HepG2 (cell line): ENCODE data around the gene PRR5L. TPM values are rescaled to one million over a fixed set of nuclear protein-coding genes. Genes with fewer than 3 reads are reported as not detected.

ENCODE experiments used
- ATAC-seq: fragments of 200-7000 bp; cut with Tn5 transposase; 3 replicates; pipeline ENCODE4 v1.9.1; 2020; ENCODE audit warnings: mild to moderate bottlenecking, moderate library complexity
- BruUV-seq: library from RNA; stranded (reverse); fragments of 400-500 nt; replicated peaks from 2 replicates; lab custom pipeline; 2021; lab: Mats Ljungman, UMichigan
- CTCF ChIA-PET: fragments of 300-600 bp; formaldehyde crosslinking; extraction: SDS; loops from one replicate; lab custom pipeline; 2021; ENCODE audit warnings: low total read pairs, inconsistent platforms, low intra/inter-chr PET ratio; lab: Yijun Ruan, JAX
- POLR2A ChIA-PET: fragments of 350-600 bp; sonication (Branson Sonifier 250); formaldehyde crosslinking; loops from one replicate; lab custom pipeline; 2020; ENCODE audit warnings: antibody characterized with exemption, inconsistent platforms; lab: Yijun Ruan, JAX
- DNase-seq: peaks from one replicate; pipeline ENCODE4 v3.0.0-alpha.2; 2015; ENCODE audit warnings: low spot score
- FAIRE-seq: peaks from 3 replicates; lab custom pipeline; 2011; peaks lifted over from hg19 to GRCh38; lab: Jason Lieb, UNC
- H2AFZ ChIP-seq: one replicate; pipeline ENCODE4 v1.6.1; 2011; ENCODE audit warnings: low read length, inconsistent platforms
- H3K27ac ChIP-seq: fragments of 300-600 bp; 3 replicates; pipeline ENCODE4 v1.8.0; 2011; ENCODE audit warnings: mixed run types, mild to moderate bottlenecking, mixed read lengths, low read length, inconsistent platforms; ENCODE audit not compliant: insufficient read depth; ENCODE audit errors: extremely low read length
- H3K27me3 ChIP-seq, 2 experiments: fragments of 200-600 bp in 1 of 2; 2 replicates in 1 of 2; 3 replicates in 1 of 2; pipeline versions ENCODE4 v1.6.0 to v1.8.0; 2011; ENCODE audit warnings: low read length in 2 of 2, mild to moderate bottlenecking in 2 of 2, moderate library complexity in 2 of 2, inconsistent platforms in 1 of 2; ENCODE audit not compliant: insufficient read depth in 2 of 2, control insufficient read depth in 1 of 2
- H3K36me3 ChIP-seq, 2 experiments: fragments of 200-600 bp in 1 of 2; replicated peaks in 1 of 2; 2 replicates in 1 of 2; 3 replicates in 1 of 2; pipeline versions ENCODE4 v1.5.1 to v1.8.0; 2011; ENCODE audit warnings: low read length in 2 of 2, inconsistent platforms in 1 of 2; ENCODE audit not compliant: insufficient read depth in 2 of 2, control insufficient read depth in 1 of 2
- H3K4me1 ChIP-seq: 2 replicates; pipeline ENCODE4 v1.5.1; 2012; ENCODE audit warnings: low read length, inconsistent platforms; ENCODE audit not compliant: insufficient read depth
- H3K4me2 ChIP-seq: 2 replicates; pipeline ENCODE4 v1.6.0; 2011; ENCODE audit warnings: low read depth, low read length, inconsistent platforms
- H3K4me3 ChIP-seq, 3 experiments: fragments of 200-600 bp in 1 of 3; sonication (generic), shearing (Covaris generic) in 1 of 3; replicated peaks in 1 of 3; 2 replicates each; pipeline ENCODE4 v1.5.1; 2011 to 2016; ENCODE audit warnings: low read length in 3 of 3, inconsistent platforms in 2 of 3, low read depth in 2 of 3, mild to moderate bottlenecking in 2 of 3, control low read depth in 1 of 3, mixed read lengths in 1 of 3; ENCODE audit not compliant: insufficient read depth in 1 of 3
- H3K79me2 ChIP-seq: one replicate; pipeline ENCODE4 v1.6.1; 2011; ENCODE audit warnings: low read length, inconsistent platforms; ENCODE audit not compliant: insufficient read depth
- H3K9ac ChIP-seq: 2 replicates; pipeline ENCODE4 v1.6.0; 2011; ENCODE audit warnings: mild to moderate bottlenecking, low read depth, low read length, inconsistent platforms; ENCODE audit not compliant: insufficient read depth
- H3K9me3 ChIP-seq: 2 replicates; pipeline ENCODE4 v1.5.1; 2012; ENCODE audit warnings: mild to moderate bottlenecking, low read length
- H4K20me1 ChIP-seq: 2 replicates; pipeline ENCODE4 v1.6.0; 2011; ENCODE audit warnings: inconsistent platforms, mild to moderate bottlenecking, low read length, moderate library complexity; ENCODE audit not compliant: insufficient read depth
- ZFAT ChIP-seq: sonication (generic); formaldehyde crosslinking; conservative IDR thresholded peaks from 2 replicates; pipeline ENCODE4 v1.8.1; 2023; ENCODE audit warnings: missing genetic modification reagents, inconsistent platforms
- ZNF782 ChIP-seq: sonication (generic); formaldehyde crosslinking; IDR thresholded peaks from 2 replicates; pipeline ENCODE4 v1.4.0; 2020; ENCODE audit warnings: missing genetic modification reagents, mild to moderate bottlenecking, borderline replicate concordance
- ZNF879 ChIP-seq: sonication (generic); formaldehyde crosslinking; IDR thresholded peaks from 2 replicates; pipeline ENCODE4 v1.8.1; 2023; ENCODE audit warnings: missing genetic modification reagents
- WGBS: methylation state at CpG from one replicate; pipeline ENCODE4 v1.1.6; 2017; ENCODE audit warnings: low lambda C conversion rate; 5-methylcytosine and 5-hydroxymethylcytosine counted together
- in situ Hi-C: cut with HindIII; loops from 2 replicates; pipeline ENCODE4 v1.10.0; 2017; ENCODE audit warnings: low pct_unique_long_range_greater_than_20kb; ENCODE audit not compliant: extremely low pct_ligation_motif_present
- intact Hi-C: fragments of 100-400 bp; cut with micrococcal nuclease; formaldehyde crosslinking; loops from one replicate; pipeline ENCODE4 v1.10.0; 2022; ENCODE audit not compliant: unreplicated experiment
- polyA plus RNA-seq, 8 experiments: library from polyadenylated mRNA; depleted of rRNA in 3 of 8; stranded (reverse) in 7 of 8; unstranded in 1 of 8; fragments of >200 nt; fragmentation: Illumina TruSeq in 4 of 8; extraction: Trizol in 4 of 8; gene quantifications; 2 replicates each; pipeline versions ENCODE4 v1.2.1 to v1.2.3, GENCODE V29; 2011 to 2016; ENCODE audit warnings: low read depth in 4 of 8, missing spikeins in 1 of 8, mixed read lengths in 1 of 8; ENCODE audit not compliant: insufficient read depth in 1 of 8
- total RNA-seq, 5 experiments: library from RNA; depleted of rRNA; stranded (reverse); fragments of >200 nt; fragmentation: Illumina TruSeq; extraction: Trizol; gene quantifications; 2 replicates each; pipeline ENCODE4 v1.2.3, GENCODE V29; 2016; ENCODE audit warnings: low read depth in 1 of 5
- TF ChIP-seq, protein P1 (sequence below): sonication (generic); formaldehyde crosslinking; IDR thresholded peaks from 2 replicates; pipeline ENCODE4 v1.5.0; 2020; ENCODE audit warnings: missing genetic modification reagents
- TF ChIP-seq, protein P2 (sequence below): sonication (generic); formaldehyde crosslinking; IDR thresholded peaks from 2 replicates; pipeline ENCODE4 v1.4.0; 2020; ENCODE audit warnings: mild to moderate bottlenecking, missing genetic modification reagents
- TF ChIP-seq, protein P3 (sequence below): sonication (generic); formaldehyde crosslinking; IDR thresholded peaks from 2 replicates; pipeline ENCODE4 v1.9.0; 2022; ENCODE audit warnings: low read depth, missing genetic modification reagents

Gene PRR5L
- total and polyA plus RNA-seq, 2 of the 13 experiments (the other 11 are each of a cell fraction or from before 2014, with no cell fraction given), result 0.16 TPM; not detected in 1

DNA sequence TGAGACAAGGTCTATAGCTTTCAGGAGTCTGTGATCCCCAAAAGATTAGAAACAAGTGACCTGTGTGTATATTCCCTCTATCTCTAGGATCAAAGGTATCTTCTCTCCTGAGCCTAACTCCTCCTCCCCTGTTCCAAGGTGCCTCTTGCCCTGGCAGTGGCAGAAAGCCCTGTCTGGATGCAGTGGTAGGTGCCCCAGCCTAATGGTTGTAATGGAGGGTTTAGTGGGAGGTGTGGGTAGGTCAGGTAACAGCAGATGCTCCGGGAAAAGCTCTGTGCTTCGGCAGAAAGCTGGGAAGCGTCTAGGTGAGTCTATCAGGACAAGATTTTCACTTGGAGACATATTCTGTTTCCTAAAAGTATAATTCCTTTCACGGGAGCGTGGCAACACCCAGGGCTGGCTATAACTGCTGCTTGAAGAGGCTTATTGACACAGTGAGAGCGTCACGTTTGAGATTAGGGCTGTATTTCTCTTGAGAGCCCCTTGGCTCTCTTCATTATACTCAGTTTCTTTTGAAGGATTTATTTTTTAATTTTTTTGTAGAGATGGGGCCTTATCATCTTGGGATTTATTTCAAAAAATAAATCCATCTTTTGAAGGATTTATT, 49.5 kb downstream of the PRR5L start (continued):
- no peak for TF ChIP-seq ZNF782

DNA sequence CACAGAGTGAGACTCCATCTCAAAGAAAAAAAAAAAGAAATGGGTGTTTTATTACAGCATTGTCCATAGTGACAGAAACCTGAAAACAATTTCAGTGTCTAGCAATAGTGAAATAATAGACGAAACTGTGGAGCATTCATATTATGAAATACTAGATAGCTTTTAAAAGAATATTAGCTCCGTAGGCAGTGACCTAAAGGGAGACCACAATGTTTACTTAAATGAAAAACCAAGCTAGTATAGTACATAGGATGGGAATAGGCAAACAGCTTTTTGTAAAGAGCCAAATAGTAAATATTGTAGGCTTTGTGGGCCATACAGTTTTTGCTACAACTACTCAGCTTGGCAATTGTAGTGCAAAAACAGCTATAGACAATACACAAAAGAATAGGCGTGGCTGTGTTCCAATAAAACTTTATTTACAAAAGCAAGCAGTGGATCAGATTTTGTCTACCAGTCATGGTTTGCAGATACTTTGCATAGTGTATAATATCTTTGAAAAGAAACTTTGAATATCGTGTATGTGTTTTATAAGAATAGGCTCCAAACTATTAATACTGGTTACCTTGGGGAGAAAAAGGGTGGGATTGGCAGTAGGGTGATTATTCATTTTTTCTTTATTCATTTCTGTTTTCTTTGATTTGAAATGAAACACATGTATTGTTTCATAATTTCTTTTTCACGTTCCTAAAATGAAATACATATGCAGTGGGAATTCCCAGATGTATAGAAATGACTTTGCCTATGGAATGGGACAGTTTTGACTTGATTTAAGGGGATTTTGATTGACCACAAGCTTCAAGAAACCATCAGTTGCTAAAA, 50.7 kb downstream of the PRR5L start:
- no TSS peak for BruUV-seq
- ChIA-PET CTCF (no interaction called here), POLR2A (no interaction called here)
- H2AFZ ChIP-seq, result no peak overlapping the region
- no peak overlapping the region for H3K9ac ChIP-seq
- no peak overlapping the region for H3K27ac ChIP-seq
- DNase-seq (no peak), FAIRE-seq (no peak), ATAC-seq (no peak)
- peaks cover 0 to 2% of the 10 kb centered on the region in 2 experiments; a peak in 2 of 5 replicates for H3K27me3 ChIP-seq
- no peaks in the 10 kb centered on the region for H3K79me2 ChIP-seq
- TF ChIP-seq ZFAT (CRISPR knock-in tag), result no peak
- TF ChIP-seq ZNF879 (CRISPR knock-in tag), result no peak
- TF ChIP-seq, protein P1, sequence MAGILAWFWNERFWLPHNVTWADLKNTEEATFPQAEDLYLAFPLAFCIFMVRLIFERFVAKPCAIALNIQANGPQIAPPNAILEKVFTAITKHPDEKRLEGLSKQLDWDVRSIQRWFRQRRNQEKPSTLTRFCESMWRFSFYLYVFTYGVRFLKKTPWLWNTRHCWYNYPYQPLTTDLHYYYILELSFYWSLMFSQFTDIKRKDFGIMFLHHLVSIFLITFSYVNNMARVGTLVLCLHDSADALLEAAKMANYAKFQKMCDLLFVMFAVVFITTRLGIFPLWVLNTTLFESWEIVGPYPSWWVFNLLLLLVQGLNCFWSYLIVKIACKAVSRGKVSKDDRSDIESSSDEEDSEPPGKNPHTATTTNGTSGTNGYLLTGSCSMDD (CRISPR knock-in tag), result no peak
- TF ChIP-seq, protein P2, sequence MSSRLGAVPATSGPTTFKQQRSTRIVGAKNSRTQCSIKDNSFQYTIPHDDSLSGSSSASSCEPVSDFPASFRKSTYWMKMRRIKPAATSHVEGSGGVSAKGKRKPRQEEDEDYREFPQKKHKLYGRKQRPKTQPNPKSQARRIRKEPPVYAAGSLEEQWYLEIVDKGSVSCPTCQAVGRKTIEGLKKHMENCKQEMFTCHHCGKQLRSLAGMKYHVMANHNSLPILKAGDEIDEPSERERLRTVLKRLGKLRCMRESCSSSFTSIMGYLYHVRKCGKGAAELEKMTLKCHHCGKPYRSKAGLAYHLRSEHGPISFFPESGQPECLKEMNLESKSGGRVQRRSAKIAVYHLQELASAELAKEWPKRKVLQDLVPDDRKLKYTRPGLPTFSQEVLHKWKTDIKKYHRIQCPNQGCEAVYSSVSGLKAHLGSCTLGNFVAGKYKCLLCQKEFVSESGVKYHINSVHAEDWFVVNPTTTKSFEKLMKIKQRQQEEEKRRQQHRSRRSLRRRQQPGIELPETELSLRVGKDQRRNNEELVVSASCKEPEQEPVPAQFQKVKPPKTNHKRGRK, result no peak
- TF ChIP-seq, protein P3, sequence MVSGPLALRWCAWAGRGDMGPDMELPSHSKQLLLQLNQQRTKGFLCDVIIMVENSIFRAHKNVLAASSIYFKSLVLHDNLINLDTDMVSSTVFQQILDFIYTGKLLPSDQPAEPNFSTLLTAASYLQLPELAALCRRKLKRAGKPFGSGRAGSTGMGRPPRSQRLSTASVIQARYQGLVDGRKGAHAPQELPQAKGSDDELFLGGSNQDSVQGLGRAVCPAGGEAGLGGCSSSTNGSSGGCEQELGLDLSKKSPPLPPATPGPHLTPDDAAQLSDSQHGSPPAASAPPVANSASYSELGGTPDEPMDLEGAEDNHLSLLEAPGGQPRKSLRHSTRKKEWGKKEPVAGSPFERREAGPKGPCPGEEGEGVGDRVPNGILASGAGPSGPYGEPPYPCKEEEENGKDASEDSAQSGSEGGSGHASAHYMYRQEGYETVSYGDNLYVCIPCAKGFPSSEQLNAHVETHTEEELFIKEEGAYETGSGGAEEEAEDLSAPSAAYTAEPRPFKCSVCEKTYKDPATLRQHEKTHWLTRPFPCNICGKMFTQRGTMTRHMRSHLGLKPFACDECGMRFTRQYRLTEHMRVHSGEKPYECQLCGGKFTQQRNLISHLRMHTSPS (CRISPR knock-in tag), result no peak
- no peaks in the 10 kb centered on the region for H3K9me3 ChIP-seq
- in situ Hi-C loops, result no loop called here
- no peak overlapping the region for H3K4me3 ChIP-seq
- intact Hi-C loops, result no loop called here
- H3K4me1 ChIP-seq, result no peaks in the 10 kb centered on the region
- no peak overlapping the region for H3K4me2 ChIP-seq
- under 1% methylated on average over 5 of the region's 5 CpGs for WGBS
- no peaks in the 10 kb centered on the region for H3K36me3 ChIP-seq
- H4K20me1 ChIP-seq, result no peaks in the 10 kb centered on the region
